ENCODE measurements around the gene TAAR9. TPM values are rescaled to one million over a fixed set of nuclear protein-coding genes. Genes with fewer than 3 reads are reported as not detected.

Gene TAAR9
- total RNA-seq, 2 donors from 2014 or later, result not detected

DNA sequence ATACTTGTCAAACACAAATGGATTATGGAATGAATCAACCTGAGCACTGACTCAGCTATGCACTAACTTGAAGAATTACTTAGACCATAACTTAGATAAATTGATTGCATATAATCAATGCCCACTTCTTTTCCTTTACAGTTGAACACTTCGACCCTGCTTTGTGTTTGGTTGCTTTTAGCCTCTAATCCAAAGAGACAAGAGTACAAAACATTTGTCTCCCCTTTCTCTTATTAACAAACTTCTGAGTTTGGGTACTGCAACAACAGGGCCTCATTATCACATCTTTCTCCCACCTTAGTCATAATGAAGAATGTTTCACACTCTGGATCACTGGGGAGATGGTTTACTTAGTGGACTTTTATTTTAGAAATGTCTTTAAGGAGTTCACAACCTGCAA is 29.5 kb downstream of the TAAR9 start:
- Mint-ChIP-seq H3K4me1 (peaks cover 19% of the 10 kb centered on the region), H3K27ac (no peak overlapping the region), H3K36me3 (ENCODE audit: low read depth) (no peaks in the 10 kb centered on the region), H3K4me3 (no peak overlapping the region), H3K27me3 (ENCODE audit: insufficient read depth) (peaks cover 3% of the 10 kb centered on the region), H3K9me3 (no peaks in the 10 kb centered on the region)
- no peak overlapping the region for H3K9ac ChIP-seq (ENCODE audit: extremely low read depth, low read length, poor library complexity, severe bottlenecking)
- DNase-seq, result no peak
- no peak overlapping the region for H3K4me3 ChIP-seq (ENCODE audit: low read length)
- no peaks in the 10 kb centered on the region for H3K4me1 ChIP-seq (ENCODE audit: control insufficient read depth, insufficient read depth, low read length)
- H3K36me3 ChIP-seq (ENCODE audit: control insufficient read depth, insufficient read depth, low read length), result no peaks in the 10 kb centered on the region
- no peak overlapping the region for H3K27ac ChIP-seq (ENCODE audit: low read depth, low read length)
- H3K27me3 ChIP-seq (ENCODE audit: control insufficient read depth, insufficient read depth, low read length, poor library complexity, severe bottlenecking), result peaks cover 9% of the 10 kb centered on the region
- no peak for TF ChIP-seq CTCF (conservative IDR thresholded peaks at IDR 0.05)
- 67 to 90% methylated on average over 1 of the region's 1 CpG for WGBS, 2 experiments (ENCODE audit: insufficient coverage in 1 of 2, insufficient read length in 1 of 2)
- H3K9me3 ChIP-seq (ENCODE audit: control insufficient read depth, low read length), result no peaks in the 10 kb centered on the region

- no peak overlapping the region for H3K9ac ChIP-seq (ENCODE audit: extremely low read depth, low read length, poor library complexity, severe bottlenecking)
- H3K27me3 Mint-ChIP-seq (ENCODE audit: insufficient read depth), result peaks cover 3% of the 10 kb centered on the region
- no peak overlapping the region for H3K27ac Mint-ChIP-seq
- H3K27me3 ChIP-seq (ENCODE audit: control insufficient read depth, insufficient read depth, low read length, poor library complexity, severe bottlenecking), result peaks cover 9% of the 10 kb centered on the region
- H3K4me1 ChIP-seq (ENCODE audit: control insufficient read depth, insufficient read depth, low read length), result no peaks in the 10 kb centered on the region
- no peak overlapping the region for H3K4me3 Mint-ChIP-seq
- H3K9me3 ChIP-seq (ENCODE audit: control insufficient read depth, low read length), result no peaks in the 10 kb centered on the region
- H3K4me1 Mint-ChIP-seq, result peaks cover 19% of the 10 kb centered on the region
- H3K36me3 ChIP-seq (ENCODE audit: control insufficient read depth, insufficient read depth, low read length), result no peaks in the 10 kb centered on the region
- no peaks in the 10 kb centered on the region for H3K9me3 Mint-ChIP-seq
- no peak overlapping the region for H3K4me3 ChIP-seq (ENCODE audit: low read length)
- no peak overlapping the region for H3K27ac ChIP-seq (ENCODE audit: low read depth, low read length)
- no peak for DNase-seq
- H3K36me3 Mint-ChIP-seq (ENCODE audit: low read depth), result no peaks in the 10 kb centered on the region
- WGBS, 2 experiments (ENCODE audit: insufficient coverage in 1 of 2, insufficient read length in 1 of 2), result 50 to 82% methylated on average over 2 to 6 of the region's 6 CpGs
- TF ChIP-seq CTCF (conservative IDR thresholded peaks at IDR 0.05), result no peak
Measured at GRCh38 chr6:132568611-132569010, 30.5 kb downstream of the TAAR9 start.

DNA sequence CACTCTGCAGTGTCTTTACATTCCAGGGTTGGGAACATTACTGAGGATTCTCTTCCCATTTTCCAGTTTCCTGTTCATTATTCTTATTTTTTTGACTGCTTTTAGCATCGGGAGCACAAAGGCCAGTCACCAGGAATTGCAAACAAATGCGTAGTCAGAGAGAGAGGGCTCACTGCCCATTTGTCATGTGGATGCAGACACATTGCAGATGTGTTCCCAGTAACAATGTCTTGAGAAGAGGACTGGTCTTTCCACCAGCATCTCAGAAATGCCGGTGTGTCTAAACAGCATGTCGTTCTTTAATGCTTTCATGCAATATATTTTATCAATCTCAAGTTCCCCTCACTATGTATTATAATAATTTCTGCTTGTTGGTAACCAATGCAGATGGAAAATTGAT is 31.1 kb downstream of the TAAR9 start:
- Mint-ChIP-seq H3K4me3 (no peak overlapping the region), H3K27ac (no peak overlapping the region), H3K9me3 (no peaks in the 10 kb centered on the region), H3K4me1 (peaks cover 19% of the 10 kb centered on the region), H3K36me3 (ENCODE audit: low read depth) (no peaks in the 10 kb centered on the region), H3K27me3 (ENCODE audit: insufficient read depth) (peaks cover 3% of the 10 kb centered on the region)
- Histone ChIP-seq H3K4me1 (ENCODE audit: control insufficient read depth, insufficient read depth, low read length) (no peaks in the 10 kb centered on the region), H3K9ac (ENCODE audit: extremely low read depth, low read length, poor library complexity, severe bottlenecking) (no peak overlapping the region), H3K27me3 (ENCODE audit: control insufficient read depth, insufficient read depth, low read length, poor library complexity, severe bottlenecking) (peaks cover 9% of the 10 kb centered on the region), H3K9me3 (ENCODE audit: control insufficient read depth, low read length) (no peaks in the 10 kb centered on the region), H3K4me3 (ENCODE audit: low read length) (no peak overlapping the region), H3K36me3 (ENCODE audit: control insufficient read depth, insufficient read depth, low read length) (no peaks in the 10 kb centered on the region), H3K27ac (ENCODE audit: low read depth, low read length) (peak overlapping the region; percentile 10)
- no peak for TF ChIP-seq CTCF (conservative IDR thresholded peaks at IDR 0.05)
- DNase-seq, result no peak
- whole genome bisulfite sequencing, 2 experiments (ENCODE audit: insufficient coverage in 1 of 2, insufficient read length in 1 of 2), result 36 to 81% methylated on average over 2 to 4 of the region's 4 CpGs
